Endothelial cell of umbilical vein (primary cell): Measurements from ENCODE around the gene USH1C. TPM values are rescaled to one million over a fixed set of nuclear protein-coding genes. Genes with fewer than 3 reads are reported as not detected.

Experiments used
- BruUV-seq: library from RNA; stranded (reverse); fragments of 400-500 nt; replicated peaks from 2 replicates; lab custom pipeline; 2021; lab: Mats Ljungman, UMichigan
- CTCF ChIA-PET: fragments of 300-600, 350-600 bp; sonication (Branson Sonifier 250); formaldehyde crosslinking; loops from one replicate; lab custom pipeline; 2021; ENCODE audit warnings: antibody characterized with exemption, inconsistent platforms; lab: Charles Lee
- POLR2A ChIA-PET: fragments of 300-600, 350-600 bp; sonication (Branson Sonifier 250); formaldehyde crosslinking; loops from one replicate; lab custom pipeline; 2021; ENCODE audit warnings: antibody characterized with exemption, inconsistent platforms; lab: Charles Lee
- DNase-seq: peaks from one replicate; pipeline ENCODE4 v3.0.0-alpha.2; 2011; ENCODE audit warnings: low read depth, low spot score
- FAIRE-seq: peaks from 2 replicates; lab custom pipeline; 2011; peaks lifted over from hg19 to GRCh38; lab: Jason Lieb, UNC
- H2AFZ ChIP-seq: 2 replicates; pipeline ENCODE4 v1.6.0; 2012; ENCODE audit warnings: low read depth, low read length, control low read depth, inconsistent platforms
- H3K27ac ChIP-seq: 2 replicates; pipeline ENCODE4 v1.5.1; 2011; ENCODE audit warnings: low read depth, mild to moderate bottlenecking, control low read depth, low read length, moderate library complexity; ENCODE audit not compliant: insufficient read depth
- H3K27me3 ChIP-seq, 2 experiments: 2 replicates each; pipeline versions ENCODE4 v1.6.0 to v1.6.1; 2011; ENCODE audit warnings: low read length in 2 of 2, mixed read lengths in 1 of 2; ENCODE audit not compliant: control insufficient read depth in 2 of 2, insufficient read depth in 2 of 2
- H3K36me3 ChIP-seq, 2 experiments: 2 replicates in 1 of 2; 3 replicates in 1 of 2; pipeline ENCODE4 v1.5.1; 2011; ENCODE audit warnings: low read length in 2 of 2, mild to moderate bottlenecking in 1 of 2, moderate library complexity in 1 of 2; ENCODE audit not compliant: control insufficient read depth in 2 of 2, insufficient read depth in 2 of 2; ENCODE audit errors: extremely low read depth in 1 of 2
- H3K4me1 ChIP-seq: 3 replicates; pipeline ENCODE4 v1.5.1; 2011; ENCODE audit warnings: mild to moderate bottlenecking, low read length; ENCODE audit not compliant: control insufficient read depth, insufficient read depth; ENCODE audit errors: extremely low read depth
- H3K4me2 ChIP-seq: 2 replicates; pipeline ENCODE4 v1.6.1; 2011; ENCODE audit warnings: low read length, control low read depth, mixed read lengths; ENCODE audit not compliant: insufficient read depth
- H3K4me3 ChIP-seq, 3 experiments: fragments of 200-600 bp in 1 of 3; sonication (generic), shearing (Covaris generic) in 1 of 3; replicated peaks in 1 of 3; 2 replicates each; pipeline ENCODE4 v1.5.1; 2011 to 2016; ENCODE audit warnings: control low read depth in 3 of 3, low read length in 3 of 3, mild to moderate bottlenecking in 2 of 3, inconsistent platforms in 1 of 3, low read depth in 1 of 3, moderate library complexity in 1 of 3; ENCODE audit not compliant: insufficient read depth in 1 of 3
- H3K79me2 ChIP-seq: 2 replicates; pipeline ENCODE4 v1.6.0; 2012; ENCODE audit warnings: low read length, inconsistent platforms; ENCODE audit not compliant: control insufficient read depth, insufficient read depth
- H3K9ac ChIP-seq: replicated peaks from 2 replicates; pipeline ENCODE3; 2011; ENCODE audit warnings: low read length, control low read depth; ENCODE audit not compliant: insufficient read depth; ENCODE audit errors: extremely low read depth
- H3K9me1 ChIP-seq: replicated peaks from 3 replicates; pipeline ENCODE4 v1.6.0; 2011; ENCODE audit warnings: mild to moderate bottlenecking, low read length; ENCODE audit not compliant: control insufficient read depth, insufficient read depth; ENCODE audit errors: extremely low read depth
- H3K9me3 ChIP-seq: replicated peaks from 2 replicates; pipeline ENCODE4 v1.5.1; 2012; ENCODE audit warnings: low read length, inconsistent platforms; ENCODE audit not compliant: control insufficient read depth, insufficient read depth
- H4K20me1 ChIP-seq: replicated peaks from 2 replicates; pipeline ENCODE3; 2011; ENCODE audit warnings: mild to moderate bottlenecking, low read length; ENCODE audit not compliant: control insufficient read depth, insufficient read depth; ENCODE audit errors: extremely low read depth
- EZH2 ChIP-seq: IDR thresholded peaks from 2 replicates; pipeline ENCODE4 v1.6.1; 2012; ENCODE audit warnings: borderline replicate concordance, low read depth, mild to moderate bottlenecking, moderate library complexity, low read length, inconsistent platforms; ENCODE audit not compliant: severe bottlenecking
- FOS ChIP-seq: IDR thresholded peaks from 2 replicates; pipeline ENCODE4 v1.6.1; 2011; ENCODE audit warnings: mild to moderate bottlenecking, low read length, moderate library complexity, borderline replicate concordance; ENCODE audit not compliant: insufficient read depth
- GATA2 ChIP-seq: IDR thresholded peaks from 2 replicates; pipeline ENCODE4 v1.7.0; 2011; ENCODE audit warnings: low read depth, mild to moderate bottlenecking, moderate library complexity, mixed read lengths, low read length; ENCODE audit not compliant: insufficient read length, insufficient read depth
- JUN ChIP-seq: IDR thresholded peaks from 2 replicates; pipeline ENCODE4 v1.6.1; 2011; ENCODE audit warnings: borderline replicate concordance, low read depth; ENCODE audit not compliant: insufficient read length, insufficient read depth
- MYC ChIP-seq: IDR thresholded peaks from one replicate; pipeline ENCODE4 v1.6.1; 2011; ENCODE audit warnings: mild to moderate bottlenecking, low read depth, low read length
- POLR2A ChIP-seq: IDR thresholded peaks from 2 replicates; pipeline ENCODE4 v1.6.1; 2012; ENCODE audit warnings: low read depth, mild to moderate bottlenecking, control low read depth, low read length
- dilution Hi-C: fragments of 300-500 bp; cut with MboI; formaldehyde crosslinking; loops from one replicate; pipeline ENCODE4 v1.15.0; 2019; ENCODE audit warnings: low sequenced_read_pairs; ENCODE audit not compliant: extremely low pct_ligation_motif_present
- intact Hi-C: fragments of 100-400 bp; cut with micrococcal nuclease; formaldehyde crosslinking; loops from one replicate; pipeline ENCODE4 v1.10.0; 2022
- polyA plus RNA-seq, 4 experiments: library from polyadenylated mRNA; depleted of rRNA in 3 of 4; stranded (reverse) in 3 of 4; unstranded in 1 of 4; fragments of >200 nt; gene quantifications; 2 replicates each; pipeline versions ENCODE4 v1.2.1 to v1.2.3, GENCODE V29; 2011 to 2012; ENCODE audit warnings: missing spikeins in 1 of 4
- total RNA-seq: library from RNA; stranded (reverse); gene quantifications from 2 replicates; pipeline ENCODE4 v1.2.3, GENCODE V29; 2021
- TF ChIP-seq, protein P1 (sequence below), 2 donors: IDR thresholded peaks; 1 replicate in 1 of 2; 2 replicates in 1 of 2; pipeline ENCODE4 v1.5.1; 2011; ENCODE audit warnings: low read length in 2 of 2, mild to moderate bottlenecking in 2 of 2, moderate library complexity in 2 of 2, control low read depth in 1 of 2, inconsistent platforms in 1 of 2, low read depth in 1 of 2; ENCODE audit not compliant: insufficient read depth in 1 of 2; ENCODE audit errors: extremely low read depth in 1 of 2
- TF ChIP-seq, protein P2 (sequence below): IDR thresholded peaks from 2 replicates; pipeline ENCODE4 v1.6.1; 2011; ENCODE audit not compliant: insufficient read depth, insufficient read length

The USH1C gene
- total and polyA plus RNA-seq, 2 donors (not counting 3 experiments of a cell fraction or from before 2014, with no cell fraction given), result not detected

DNA sequence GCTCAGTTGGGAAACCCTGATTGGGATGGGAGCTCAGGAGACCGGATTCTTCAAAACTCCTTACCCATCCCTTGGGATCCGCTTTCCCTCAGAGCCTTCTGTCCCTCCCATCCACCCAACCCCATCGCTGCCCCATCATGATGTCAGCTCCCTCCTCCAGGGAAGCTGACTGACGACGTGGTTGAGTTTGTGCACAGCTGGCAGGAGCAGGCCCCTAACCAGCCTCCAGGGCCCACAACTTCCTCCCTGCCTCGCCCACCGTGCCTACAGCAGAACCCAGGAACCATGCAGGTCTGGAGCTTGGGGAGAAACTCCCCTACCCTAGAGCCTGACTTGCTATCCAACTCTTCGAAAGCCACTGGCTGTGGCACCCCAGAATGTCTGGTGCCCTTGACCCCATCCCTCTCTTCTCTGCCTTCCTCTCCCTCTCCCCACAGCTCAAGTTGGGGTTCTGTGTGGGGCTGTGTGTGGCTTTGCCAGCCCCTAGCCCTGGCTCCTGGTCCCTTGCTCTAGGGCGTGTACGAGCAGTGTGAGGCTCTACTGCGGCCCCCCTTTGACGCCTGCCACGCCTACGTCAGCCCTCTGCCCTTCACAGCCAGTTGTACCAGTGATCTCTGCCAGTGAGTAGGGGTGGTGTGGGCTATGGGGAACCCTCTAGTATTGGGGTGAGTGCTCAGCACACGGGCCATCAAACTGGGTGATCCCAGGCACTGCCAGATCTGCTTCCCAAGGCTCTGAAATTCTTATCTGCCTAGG, 14.0 kb upstream of the USH1C start:
- TF ChIP-seq GATA2 (no peak), MYC (no peak)
- TF ChIP-seq, protein P1, sequence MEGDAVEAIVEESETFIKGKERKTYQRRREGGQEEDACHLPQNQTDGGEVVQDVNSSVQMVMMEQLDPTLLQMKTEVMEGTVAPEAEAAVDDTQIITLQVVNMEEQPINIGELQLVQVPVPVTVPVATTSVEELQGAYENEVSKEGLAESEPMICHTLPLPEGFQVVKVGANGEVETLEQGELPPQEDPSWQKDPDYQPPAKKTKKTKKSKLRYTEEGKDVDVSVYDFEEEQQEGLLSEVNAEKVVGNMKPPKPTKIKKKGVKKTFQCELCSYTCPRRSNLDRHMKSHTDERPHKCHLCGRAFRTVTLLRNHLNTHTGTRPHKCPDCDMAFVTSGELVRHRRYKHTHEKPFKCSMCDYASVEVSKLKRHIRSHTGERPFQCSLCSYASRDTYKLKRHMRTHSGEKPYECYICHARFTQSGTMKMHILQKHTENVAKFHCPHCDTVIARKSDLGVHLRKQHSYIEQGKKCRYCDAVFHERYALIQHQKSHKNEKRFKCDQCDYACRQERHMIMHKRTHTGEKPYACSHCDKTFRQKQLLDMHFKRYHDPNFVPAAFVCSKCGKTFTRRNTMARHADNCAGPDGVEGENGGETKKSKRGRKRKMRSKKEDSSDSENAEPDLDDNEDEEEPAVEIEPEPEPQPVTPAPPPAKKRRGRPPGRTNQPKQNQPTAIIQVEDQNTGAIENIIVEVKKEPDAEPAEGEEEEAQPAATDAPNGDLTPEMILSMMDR (IDR thresholded peaks at IDR 0.05; ENCODE audit: extremely low read depth in 1 of 2, insufficient read depth in 1 of 2, low read depth in 1 of 2, low read length in 2 of 2), result no peak
- Histone ChIP-seq H3K9ac (no peak overlapping the region), H3K4me2 (no peak overlapping the region), H3K79me2 (no peaks in the 10 kb centered on the region), H3K9me1 (no peaks in the 10 kb centered on the region), H3K27me3 (no peaks in the 10 kb centered on the region), H4K20me1 (no peaks in the 10 kb centered on the region), H3K4me1 (no peaks in the 10 kb centered on the region), H3K27ac (no peak overlapping the region), H3K36me3 (no peaks in the 10 kb centered on the region), H3K4me3 (no peak overlapping the region), H2AFZ (no peak overlapping the region), H3K9me3 (no peaks in the 10 kb centered on the region)
- DNase-seq (no peak), FAIRE-seq (no peak)
- ChIA-PET CTCF (interaction anchor here (0.9 to 1.3 kb wide), 2 partner anchors 11 to 30 kb away, joined by 3 read pairs; partner anchors contain the start of gene OTOG), POLR2A (no interaction called here)
- no TSS peak for BruUV-seq
- dilution Hi-C loops (no loop called here), intact Hi-C loops (no loop called here)

DNA sequence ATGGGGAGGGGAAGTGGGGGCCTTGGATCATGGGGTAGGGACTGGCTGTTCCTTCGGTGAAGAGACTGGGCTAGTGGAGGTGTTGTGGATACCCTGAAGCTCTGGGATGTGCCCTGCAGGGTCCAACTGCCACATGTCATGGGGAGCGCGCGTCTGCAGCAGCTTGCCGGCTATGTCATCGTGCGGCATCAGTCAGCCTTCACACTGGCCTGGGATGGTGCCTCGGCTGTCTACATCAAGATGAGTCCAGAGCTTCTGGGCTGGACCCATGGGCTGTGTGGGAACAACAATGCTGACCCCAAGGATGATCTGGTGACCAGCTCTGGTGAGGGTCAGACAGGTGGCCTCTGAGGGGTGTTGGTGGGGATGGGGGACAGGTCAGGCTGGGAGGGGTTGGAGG, 12.8 kb upstream of the USH1C start:
- H3K9me1 ChIP-seq, result no peaks in the 10 kb centered on the region
- no peak for TF ChIP-seq GATA2
- no peak for TF ChIP-seq EZH2
- no peak for TF ChIP-seq JUN
- no peak for TF ChIP-seq FOS
- no peak for TF ChIP-seq POLR2A
- no peak for TF ChIP-seq MYC
- TF ChIP-seq, protein P2, sequence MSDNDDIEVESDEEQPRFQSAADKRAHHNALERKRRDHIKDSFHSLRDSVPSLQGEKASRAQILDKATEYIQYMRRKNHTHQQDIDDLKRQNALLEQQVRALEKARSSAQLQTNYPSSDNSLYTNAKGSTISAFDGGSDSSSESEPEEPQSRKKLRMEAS, result no peak
- no peaks in the 10 kb centered on the region for H3K9me3 ChIP-seq
- BruUV-seq, result no TSS peak
- H3K9ac ChIP-seq, result no peak overlapping the region
- H3K4me2 ChIP-seq, result no peak overlapping the region
- FAIRE-seq, result no peak
- no peaks in the 10 kb centered on the region for H3K36me3 ChIP-seq
- intact Hi-C loops, result no loop called here
- dilution Hi-C loops, result no loop called here
- H2AFZ ChIP-seq, result no peak overlapping the region
- CTCF ChIA-PET, result interaction anchor here (1.3 kb wide), 1 partner anchor 10 kb away, joined by 3 read pairs; the partner anchor contains the start of gene OTOG
- H3K27ac ChIP-seq, result no peak overlapping the region
- H3K27me3 ChIP-seq, result no peaks in the 10 kb centered on the region
- H3K4me1 ChIP-seq, result no peaks in the 10 kb centered on the region
- H3K79me2 ChIP-seq, result no peaks in the 10 kb centered on the region
- no peak overlapping the region for H3K4me3 ChIP-seq
- H4K20me1 ChIP-seq, result no peaks in the 10 kb centered on the region
- no peak for DNase-seq
- POLR2A ChIA-PET, result no interaction called here
